HepG2 (cell line): Measurements from ENCODE around the gene BSN. TPM values are rescaled to one million over a fixed set of nuclear protein-coding genes. Genes with fewer than 3 reads are reported as not detected.

Experiments
- HOXA3 ChIP-seq: sonication (generic); formaldehyde crosslinking; IDR thresholded peaks from 2 replicates; pipeline ENCODE4 v1.5.0; 2020; ENCODE audit warnings: missing genetic modification reagents
- NFE2L1 ChIP-seq: sonication (generic); formaldehyde crosslinking; IDR thresholded peaks from 2 replicates; pipeline ENCODE4 v1.4.0; 2020; ENCODE audit warnings: missing genetic modification reagents, mild to moderate bottlenecking, borderline replicate concordance
- RARA ChIP-seq: IDR thresholded peaks from 2 replicates; pipeline ENCODE4 v1.6.1; 2016; ENCODE audit warnings: missing genetic modification reagents, missing compliant biosample characterization
- SAFB2 ChIP-seq: sonication (generic); formaldehyde crosslinking; IDR thresholded peaks from 2 replicates; pipeline ENCODE4 v1.5.1; 2020; ENCODE audit warnings: missing genetic modification reagents, low read depth, mild to moderate bottlenecking, borderline replicate concordance
- SAP130 ChIP-seq: IDR thresholded peaks from 2 replicates; pipeline ENCODE4 v1.6.1; 2016; ENCODE audit warnings: low read depth
- ZFP41 ChIP-seq: sonication (generic); formaldehyde crosslinking; IDR thresholded peaks from 2 replicates; pipeline ENCODE4 v1.4.0; 2020; ENCODE audit warnings: mild to moderate bottlenecking, missing genetic modification reagents, borderline replicate concordance
- ZFP62 ChIP-seq: sonication (generic); formaldehyde crosslinking; IDR thresholded peaks from 2 replicates; pipeline ENCODE4 v1.4.0; 2020; ENCODE audit warnings: missing genetic modification reagents
- ZMYM4 ChIP-seq: sonication (generic); formaldehyde crosslinking; IDR thresholded peaks from 2 replicates; pipeline ENCODE4 v1.8.1; 2023; ENCODE audit warnings: mild to moderate bottlenecking, missing genetic modification reagents
- ZNF343 ChIP-seq: sonication (generic); formaldehyde crosslinking; IDR thresholded peaks from 2 replicates; pipeline ENCODE4 v1.4.0; 2020; ENCODE audit warnings: mild to moderate bottlenecking, missing genetic modification reagents
- ZNF446 ChIP-seq: sonication (generic); formaldehyde crosslinking; IDR thresholded peaks from 2 replicates; pipeline ENCODE4 v1.5.0; 2020; ENCODE audit warnings: mild to moderate bottlenecking, missing genetic modification reagents
- polyA plus RNA-seq, 8 experiments: library from polyadenylated mRNA; depleted of rRNA in 3 of 8; stranded (reverse) in 7 of 8; unstranded in 1 of 8; fragments of >200 nt; fragmentation: Illumina TruSeq in 4 of 8; extraction: Trizol in 4 of 8; gene quantifications; 2 replicates each; pipeline versions ENCODE4 v1.2.1 to v1.2.3, GENCODE V29; 2011 to 2016; ENCODE audit warnings: low read depth in 4 of 8, missing spikeins in 1 of 8, mixed read lengths in 1 of 8; ENCODE audit not compliant: insufficient read depth in 1 of 8
- total RNA-seq, 5 experiments: library from RNA; depleted of rRNA; stranded (reverse); fragments of >200 nt; fragmentation: Illumina TruSeq; extraction: Trizol; gene quantifications; 2 replicates each; pipeline ENCODE4 v1.2.3, GENCODE V29; 2016; ENCODE audit warnings: low read depth in 1 of 5
- TF ChIP-seq, protein P1 (sequence below): sonication (generic); formaldehyde crosslinking; IDR thresholded peaks from 2 replicates; pipeline ENCODE4 v1.4.0; 2020; ENCODE audit warnings: mild to moderate bottlenecking, missing genetic modification reagents, borderline replicate concordance
- TF ChIP-seq, protein P2 (sequence below): sonication (generic); formaldehyde crosslinking; IDR thresholded peaks from 2 replicates; pipeline ENCODE4 v1.8.0; 2022; ENCODE audit warnings: mild to moderate bottlenecking, missing genetic modification reagents, borderline replicate concordance
- TF ChIP-seq, protein P3 (sequence below): IDR thresholded peaks from 2 replicates; pipeline ENCODE4 v1.6.1; 2018; ENCODE audit warnings: missing genetic modification reagents
- TF ChIP-seq, protein P4 (sequence below): sonication (generic); formaldehyde crosslinking; IDR thresholded peaks from 2 replicates; pipeline ENCODE4 v1.8.1; 2023; ENCODE audit warnings: mild to moderate bottlenecking, moderate library complexity, missing genetic modification reagents
- TF ChIP-seq, protein P5 (sequence below): sonication (generic); formaldehyde crosslinking; IDR thresholded peaks from 2 replicates; pipeline ENCODE4 v1.4.0; 2020; ENCODE audit warnings: missing genetic modification reagents
- TF ChIP-seq, protein P6 (sequence below): sonication (generic); formaldehyde crosslinking; IDR thresholded peaks from 2 replicates; pipeline ENCODE4 v1.4.0; 2020; ENCODE audit warnings: missing genetic modification reagents
- TF ChIP-seq, protein P7 (sequence below): IDR thresholded peaks from 2 replicates; pipeline ENCODE4 v1.6.1; 2018; ENCODE audit warnings: missing genetic modification reagents, mild to moderate bottlenecking, missing compliant biosample characterization

Gene BSN
- total and polyA plus RNA-seq, 2 of the 13 experiments (the other 11 are each of a cell fraction or from before 2014, with no cell fraction given) = 0.42 to 0.86 TPM

DNA sequence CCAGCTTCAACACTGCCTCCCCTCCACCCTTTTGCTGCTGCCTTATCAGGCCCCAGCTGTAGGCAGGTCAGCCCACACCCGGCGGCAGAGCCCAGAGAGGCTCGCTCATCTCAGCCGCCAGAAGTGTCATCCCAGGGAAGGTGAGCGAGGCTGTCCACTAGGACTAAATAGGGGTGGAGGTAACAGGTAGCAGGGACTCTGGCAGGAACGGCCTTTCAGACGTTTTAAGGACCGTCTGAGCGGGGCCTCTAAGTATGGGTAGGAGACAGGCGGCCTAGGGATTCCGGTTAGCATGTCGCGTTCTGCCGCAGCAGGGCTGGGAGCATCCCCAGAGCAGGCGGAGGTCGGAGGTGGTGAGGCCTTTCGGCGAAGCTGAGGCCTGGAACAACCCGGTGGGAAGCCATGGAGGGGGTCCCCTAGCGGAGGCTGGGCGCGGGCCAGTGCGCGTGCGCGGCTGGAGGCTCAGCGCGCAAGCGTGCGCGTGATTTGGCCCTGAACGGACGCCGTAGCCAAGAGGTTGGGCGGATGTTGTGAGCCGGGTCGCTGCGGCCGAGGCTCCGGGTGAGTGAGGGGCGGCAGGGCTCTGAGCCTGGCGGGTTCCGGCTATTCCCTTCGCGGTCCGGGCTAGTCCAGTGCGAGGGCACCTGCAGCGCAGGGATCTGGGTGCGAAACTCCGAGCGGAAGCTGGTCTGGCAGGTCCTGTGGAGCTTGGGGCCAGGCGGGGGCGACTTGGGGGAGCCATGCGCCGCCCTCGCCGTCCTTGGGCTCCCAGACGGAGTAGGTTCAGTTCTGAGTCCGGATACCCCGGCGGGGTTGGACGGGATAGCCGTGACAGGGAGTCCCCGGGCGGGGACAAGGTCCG, 135.0 kb downstream of the BSN start, which contains the start of the genes MST1 and RNF123 (continued):
- TF ChIP-seq, protein P1, sequence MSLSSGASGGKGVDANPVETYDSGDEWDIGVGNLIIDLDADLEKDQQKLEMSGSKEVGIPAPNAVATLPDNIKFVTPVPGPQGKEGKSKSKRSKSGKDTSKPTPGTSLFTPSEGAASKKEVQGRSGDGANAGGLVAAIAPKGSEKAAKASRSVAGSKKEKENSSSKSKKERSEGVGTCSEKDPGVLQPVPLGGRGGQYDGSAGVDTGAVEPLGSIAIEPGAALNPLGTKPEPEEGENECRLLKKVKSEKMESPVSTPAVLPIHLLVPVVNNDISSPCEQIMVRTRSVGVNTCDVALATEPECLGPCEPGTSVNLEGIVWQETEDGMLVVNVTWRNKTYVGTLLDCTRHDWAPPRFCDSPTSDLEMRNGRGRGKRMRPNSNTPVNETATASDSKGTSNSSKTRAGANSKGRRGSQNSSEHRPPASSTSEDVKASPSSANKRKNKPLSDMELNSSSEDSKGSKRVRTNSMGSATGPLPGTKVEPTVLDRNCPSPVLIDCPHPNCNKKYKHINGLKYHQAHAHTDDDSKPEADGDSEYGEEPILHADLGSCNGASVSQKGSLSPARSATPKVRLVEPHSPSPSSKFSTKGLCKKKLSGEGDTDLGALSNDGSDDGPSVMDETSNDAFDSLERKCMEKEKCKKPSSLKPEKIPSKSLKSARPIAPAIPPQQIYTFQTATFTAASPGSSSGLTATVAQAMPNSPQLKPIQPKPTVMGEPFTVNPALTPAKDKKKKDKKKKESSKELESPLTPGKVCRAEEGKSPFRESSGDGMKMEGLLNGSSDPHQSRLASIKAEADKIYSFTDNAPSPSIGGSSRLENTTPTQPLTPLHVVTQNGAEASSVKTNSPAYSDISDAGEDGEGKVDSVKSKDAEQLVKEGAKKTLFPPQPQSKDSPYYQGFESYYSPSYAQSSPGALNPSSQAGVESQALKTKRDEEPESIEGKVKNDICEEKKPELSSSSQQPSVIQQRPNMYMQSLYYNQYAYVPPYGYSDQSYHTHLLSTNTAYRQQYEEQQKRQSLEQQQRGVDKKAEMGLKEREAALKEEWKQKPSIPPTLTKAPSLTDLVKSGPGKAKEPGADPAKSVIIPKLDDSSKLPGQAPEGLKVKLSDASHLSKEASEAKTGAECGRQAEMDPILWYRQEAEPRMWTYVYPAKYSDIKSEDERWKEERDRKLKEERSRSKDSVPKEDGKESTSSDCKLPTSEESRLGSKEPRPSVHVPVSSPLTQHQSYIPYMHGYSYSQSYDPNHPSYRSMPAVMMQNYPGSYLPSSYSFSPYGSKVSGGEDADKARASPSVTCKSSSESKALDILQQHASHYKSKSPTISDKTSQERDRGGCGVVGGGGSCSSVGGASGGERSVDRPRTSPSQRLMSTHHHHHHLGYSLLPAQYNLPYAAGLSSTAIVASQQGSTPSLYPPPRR (CRISPR knock-in tag) = peak; percentile 62; the same call in 1 of the 2 replicates
- TF ChIP-seq, protein P2, sequence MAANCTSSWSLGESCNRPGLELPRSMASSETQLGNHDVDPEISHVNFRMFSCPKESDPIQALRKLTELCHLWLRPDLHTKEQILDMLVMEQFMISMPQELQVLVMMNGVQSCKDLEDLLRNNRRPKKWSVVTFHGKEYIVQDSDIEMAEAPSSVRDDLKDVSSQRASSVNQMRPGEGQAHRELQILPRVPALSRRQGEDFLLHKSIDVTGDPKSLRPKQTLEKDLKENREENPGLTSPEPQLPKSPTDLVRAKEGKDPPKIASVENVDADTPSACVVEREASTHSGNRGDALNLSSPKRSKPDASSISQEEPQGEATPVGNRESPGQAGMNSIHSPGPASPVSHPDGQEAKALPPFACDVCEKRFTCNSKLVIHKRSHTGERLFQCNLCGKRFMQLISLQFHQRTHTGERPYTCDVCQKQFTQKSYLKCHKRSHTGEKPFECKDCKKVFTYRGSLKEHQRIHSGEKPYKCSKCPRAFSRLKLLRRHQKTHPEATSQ (CRISPR knock-in tag) = no peak
- TF ChIP-seq RARA = peak; percentile 43; the same call in 1 of the 2 replicates
- no peak for TF ChIP-seq ZNF343 (CRISPR knock-in tag)
- TF ChIP-seq, protein P3, sequence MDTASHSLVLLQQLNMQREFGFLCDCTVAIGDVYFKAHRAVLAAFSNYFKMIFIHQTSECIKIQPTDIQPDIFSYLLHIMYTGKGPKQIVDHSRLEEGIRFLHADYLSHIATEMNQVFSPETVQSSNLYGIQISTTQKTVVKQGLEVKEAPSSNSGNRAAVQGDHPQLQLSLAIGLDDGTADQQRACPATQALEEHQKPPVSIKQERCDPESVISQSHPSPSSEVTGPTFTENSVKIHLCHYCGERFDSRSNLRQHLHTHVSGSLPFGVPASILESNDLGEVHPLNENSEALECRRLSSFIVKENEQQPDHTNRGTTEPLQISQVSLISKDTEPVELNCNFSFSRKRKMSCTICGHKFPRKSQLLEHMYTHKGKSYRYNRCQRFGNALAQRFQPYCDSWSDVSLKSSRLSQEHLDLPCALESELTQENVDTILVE (CRISPR knock-in tag) = peak; percentile 1; the same call in 1 of the 2 replicates
- TF ChIP-seq ZFP62 (CRISPR knock-in tag) = no peak
- TF ChIP-seq, protein P4, sequence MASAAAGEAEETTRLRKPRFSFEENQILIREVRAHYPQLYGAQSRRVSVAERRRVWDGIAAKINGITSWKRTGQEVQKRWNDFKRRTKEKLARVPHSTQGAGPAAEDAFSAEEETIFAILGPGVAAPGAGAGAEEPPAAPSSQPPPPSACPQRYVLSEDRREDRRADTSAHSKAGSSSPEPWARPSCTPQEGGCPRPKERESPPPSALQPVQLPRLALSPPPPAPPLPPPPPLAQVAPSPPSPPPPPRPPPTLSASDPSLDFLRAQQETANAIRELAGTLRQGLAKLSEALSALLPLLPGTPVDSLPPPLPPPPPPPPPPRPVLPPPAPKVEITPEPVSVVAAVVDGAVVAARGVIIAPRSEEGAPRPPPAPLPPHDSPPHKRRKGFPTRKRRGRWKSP (CRISPR knock-in tag) = no peak
- TF ChIP-seq SAFB2 = peak; percentile 76
- TF ChIP-seq, protein P5, sequence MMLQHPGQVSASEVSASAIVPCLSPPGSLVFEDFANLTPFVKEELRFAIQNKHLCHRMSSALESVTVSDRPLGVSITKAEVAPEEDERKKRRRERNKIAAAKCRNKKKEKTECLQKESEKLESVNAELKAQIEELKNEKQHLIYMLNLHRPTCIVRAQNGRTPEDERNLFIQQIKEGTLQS = no peak
- no peak for TF ChIP-seq NFE2L1
- TF ChIP-seq, protein P6, sequence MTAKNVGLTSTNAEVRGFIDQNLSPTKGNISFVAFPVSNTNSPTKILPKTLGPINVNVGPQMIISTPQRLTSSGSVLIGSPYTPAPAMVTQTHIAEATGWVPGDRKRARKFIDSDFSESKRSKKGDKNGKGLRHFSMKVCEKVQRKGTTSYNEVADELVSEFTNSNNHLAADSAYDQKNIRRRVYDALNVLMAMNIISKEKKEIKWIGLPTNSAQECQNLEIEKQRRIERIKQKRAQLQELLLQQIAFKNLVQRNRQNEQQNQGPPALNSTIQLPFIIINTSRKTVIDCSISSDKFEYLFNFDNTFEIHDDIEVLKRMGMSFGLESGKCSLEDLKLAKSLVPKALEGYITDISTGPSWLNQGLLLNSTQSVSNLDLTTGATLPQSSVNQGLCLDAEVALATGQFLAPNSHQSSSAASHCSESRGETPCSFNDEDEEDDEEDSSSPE (CRISPR knock-in tag) = peak; percentile 52
- 0 out of 2 replicates have a peak, but pooled peaks have one; percentile 38 for TF ChIP-seq ZNF446 (CRISPR knock-in tag)
- TF ChIP-seq ZMYM4 (CRISPR knock-in tag) = peak; percentile 63
- TF ChIP-seq, protein P7, sequence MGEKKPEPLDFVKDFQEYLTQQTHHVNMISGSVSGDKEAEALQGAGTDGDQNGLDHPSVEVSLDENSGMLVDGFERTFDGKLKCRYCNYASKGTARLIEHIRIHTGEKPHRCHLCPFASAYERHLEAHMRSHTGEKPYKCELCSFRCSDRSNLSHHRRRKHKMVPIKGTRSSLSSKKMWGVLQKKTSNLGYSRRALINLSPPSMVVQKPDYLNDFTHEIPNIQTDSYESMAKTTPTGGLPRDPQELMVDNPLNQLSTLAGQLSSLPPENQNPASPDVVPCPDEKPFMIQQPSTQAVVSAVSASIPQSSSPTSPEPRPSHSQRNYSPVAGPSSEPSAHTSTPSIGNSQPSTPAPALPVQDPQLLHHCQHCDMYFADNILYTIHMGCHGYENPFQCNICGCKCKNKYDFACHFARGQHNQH = peak; percentile 78
- peak; percentile 71; the same call in 1 of the 2 replicates for TF ChIP-seq HOXA3
- peak; percentile 96 for TF ChIP-seq SAP130 (CRISPR knock-in tag)
- no peak for TF ChIP-seq ZFP41
